T-helper 9 cell (primary cell): ENCODE measurements around the gene AGBL4.

Experiments used
- DNase-seq: peaks from one replicate; pipeline ENCODE4 v3.0.0-alpha.2; 2020

AGBL4 gene

DNA sequence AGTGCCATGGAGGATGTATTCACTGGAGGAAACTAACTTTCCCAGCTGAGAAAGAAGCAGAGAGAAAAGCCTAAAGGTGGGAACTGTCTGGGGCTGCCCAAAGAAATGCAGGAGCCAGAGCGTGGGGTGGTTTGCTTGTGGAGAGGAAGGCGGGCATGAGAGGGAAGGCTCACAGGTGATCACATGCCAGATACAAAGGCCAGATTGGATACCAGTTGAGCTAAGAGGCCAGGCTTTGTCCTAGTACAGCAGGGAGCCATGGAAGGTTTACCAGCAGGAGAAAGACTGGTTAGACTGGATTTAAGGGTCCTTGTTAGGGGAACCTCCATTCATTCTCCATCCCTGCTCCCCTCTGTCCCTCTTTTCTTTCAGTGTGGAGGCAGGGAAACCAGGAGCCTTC is 1313.4 kb downstream of the AGBL4 start:
- no peak for DNase-seq

GRCh38 chr1:48704736-48705135 is 1319.0 kb downstream of the AGBL4 start:
- DNase-seq = no peak

DNA sequence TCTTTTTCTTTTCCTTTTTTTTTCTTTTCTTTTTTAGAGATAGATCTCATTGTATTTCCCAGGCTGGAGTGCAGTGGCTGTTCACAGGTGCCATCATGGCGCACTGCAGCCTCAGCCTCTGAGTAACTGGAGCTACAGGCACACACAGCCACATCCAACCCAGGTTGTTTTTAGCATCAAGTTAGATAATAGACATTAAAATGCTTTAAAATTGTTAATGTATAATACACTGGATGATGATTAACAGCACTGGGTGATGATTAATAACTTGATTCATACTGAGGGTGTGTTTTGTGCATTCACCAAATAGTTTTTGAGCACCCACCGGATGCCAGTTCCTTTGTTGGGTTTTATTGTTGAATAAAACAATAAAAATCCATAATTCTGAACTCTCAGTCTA is 1322.3 kb downstream of the AGBL4 start:
- no peak for DNase-seq

DNA sequence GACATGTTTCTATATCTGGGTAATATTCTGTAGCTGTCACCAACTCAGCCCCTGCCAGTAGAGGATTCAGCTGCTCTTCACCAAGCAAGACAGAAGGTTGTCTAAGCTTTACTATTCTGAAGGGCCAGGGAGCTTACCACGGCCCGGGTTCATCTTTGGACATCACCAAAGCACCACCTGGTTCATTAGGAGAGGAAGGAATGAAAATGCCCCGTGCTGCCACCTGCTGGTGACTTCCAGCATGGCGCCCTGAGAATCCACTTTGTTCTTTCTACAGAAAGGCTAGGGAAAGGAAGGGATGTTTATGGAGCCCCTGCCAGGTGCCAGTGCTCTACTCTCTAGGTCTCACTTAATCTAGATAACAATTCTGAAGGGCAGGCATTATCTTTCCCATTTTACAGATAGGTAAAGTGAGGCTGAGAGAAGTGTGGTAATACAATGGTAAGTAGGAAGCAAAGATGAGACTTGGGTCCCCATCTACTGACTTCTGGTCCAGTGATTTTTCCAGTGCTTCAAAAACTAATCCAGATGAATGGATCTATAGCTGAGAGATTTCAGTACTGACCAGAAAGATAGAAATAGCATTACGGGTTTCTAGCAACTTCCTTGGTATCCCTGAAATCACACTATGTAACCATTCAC is 1326.6 kb downstream of the AGBL4 start:
- peak; percentile 7 for DNase-seq

DNA sequence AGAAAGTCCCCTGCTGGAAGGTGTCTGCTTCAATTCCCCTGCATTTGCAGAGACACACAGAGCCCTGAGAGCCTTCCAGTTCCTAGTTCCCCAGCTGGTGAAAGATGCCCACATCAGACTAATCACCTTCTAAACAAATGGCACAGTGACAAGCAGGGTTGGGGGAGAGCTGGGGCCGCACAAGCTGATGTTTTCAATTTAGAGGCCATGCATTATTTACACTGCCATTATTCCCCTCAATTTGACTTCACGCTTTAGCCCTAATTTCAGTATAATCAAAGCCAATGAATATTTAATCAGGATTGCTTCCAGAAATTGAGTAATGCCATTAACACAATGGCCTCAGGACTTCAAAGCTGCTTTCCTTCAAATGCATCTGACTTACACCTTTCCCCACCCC is 1328.6 kb downstream of the AGBL4 start:
- no peak for DNase-seq

- DNase-seq = no peak
These were observed 1330.0 kb downstream of the AGBL4 start for GRCh38 chr1:48693674-48694320.

- DNase-seq = no peak
These were observed 1330.6 kb downstream of the AGBL4 start for GRCh38 chr1:48693180-48693579.

GRCh38 chr1:48692235-48692634 is 1331.5 kb downstream of the AGBL4 start:
- no peak for DNase-seq

GRCh38 chr1:48691429-48692001 is 1332.2 kb downstream of the AGBL4 start:
- no peak for DNase-seq

- DNase-seq = no peak
These were observed 1335.5 kb downstream of the AGBL4 start for GRCh38 chr1:48688102-48688760.

GRCh38 chr1:48687282-48688045 is 1336.3 kb downstream of the AGBL4 start:
- DNase-seq = no peak

DNA sequence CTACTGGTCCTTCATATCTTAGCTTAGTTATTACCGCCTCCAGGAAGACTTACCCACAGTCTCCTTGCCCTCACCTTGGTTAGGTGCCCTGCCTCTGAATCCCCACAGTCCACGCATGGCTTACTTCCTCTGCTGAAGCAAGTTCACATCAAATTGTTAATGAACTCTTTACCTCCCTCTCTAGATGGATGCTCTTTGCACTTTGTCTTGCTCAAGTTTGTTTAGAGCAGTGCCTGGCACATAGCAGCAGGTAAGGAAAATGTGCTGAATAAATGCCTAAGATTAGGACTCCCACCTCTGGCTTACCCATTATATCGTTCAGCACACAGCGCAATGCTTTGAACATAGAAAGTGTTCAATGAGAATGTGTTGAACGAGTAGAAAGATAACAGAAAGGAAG is 1337.6 kb downstream of the AGBL4 start:
- no peak for DNase-seq

DNA sequence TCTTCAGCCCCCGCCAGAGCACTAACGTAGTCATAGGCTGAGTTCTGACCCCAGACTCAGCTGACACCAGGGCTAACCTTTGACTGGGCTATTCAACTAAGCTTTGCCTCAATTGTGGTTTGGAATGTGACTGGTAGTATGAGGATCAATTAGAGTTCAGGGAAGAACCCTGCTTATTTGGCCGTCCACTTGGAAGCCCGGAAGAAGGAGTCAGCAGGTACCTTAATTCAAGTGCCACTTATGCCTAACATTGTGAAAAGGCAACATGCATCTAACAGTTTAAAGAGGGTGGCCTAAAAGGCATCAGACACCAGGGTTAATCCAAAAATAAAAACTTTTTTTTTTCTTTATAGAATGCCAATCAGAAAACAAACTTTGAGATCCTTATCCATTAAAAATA is 1339.4 kb downstream of the AGBL4 start:
- DNase-seq = no peak

GRCh38 chr1:48683839-48684238 is 1339.9 kb downstream of the AGBL4 start:
- DNase-seq = no peak

GRCh38 chr1:48681476-48682305 is 1342.1 kb downstream of the AGBL4 start:
- no peak for DNase-seq

DNA sequence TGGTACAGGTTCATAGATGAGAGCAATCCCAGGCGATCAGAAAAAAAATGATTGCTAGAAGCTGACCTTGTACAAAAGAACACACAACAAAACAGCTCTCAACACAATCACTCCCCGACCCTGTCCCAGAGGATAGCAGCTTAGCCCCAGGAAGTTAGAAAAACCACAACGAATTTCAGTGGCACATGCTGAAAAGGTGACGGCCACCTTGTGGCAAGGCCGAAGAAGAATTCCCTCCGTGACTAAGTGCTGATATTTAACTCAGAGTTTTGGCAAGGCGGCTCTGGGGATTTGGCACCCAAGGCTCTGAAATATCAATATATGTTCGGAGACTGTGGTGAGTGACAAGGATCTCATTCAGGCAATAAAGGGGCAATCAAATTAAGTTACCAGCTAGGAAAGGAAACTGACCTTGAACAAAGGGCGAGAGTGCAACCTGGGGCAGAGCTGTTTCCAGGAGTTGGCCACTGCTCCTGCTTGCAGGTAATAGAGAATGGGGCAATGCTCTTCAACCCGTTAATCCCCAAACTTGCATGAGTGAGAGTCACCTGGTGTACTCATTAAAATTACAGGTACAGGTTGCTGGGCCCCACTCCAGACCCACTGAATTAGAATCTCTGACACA is 1343.2 kb downstream of the AGBL4 start:
- DNase-seq = no peak

DNA sequence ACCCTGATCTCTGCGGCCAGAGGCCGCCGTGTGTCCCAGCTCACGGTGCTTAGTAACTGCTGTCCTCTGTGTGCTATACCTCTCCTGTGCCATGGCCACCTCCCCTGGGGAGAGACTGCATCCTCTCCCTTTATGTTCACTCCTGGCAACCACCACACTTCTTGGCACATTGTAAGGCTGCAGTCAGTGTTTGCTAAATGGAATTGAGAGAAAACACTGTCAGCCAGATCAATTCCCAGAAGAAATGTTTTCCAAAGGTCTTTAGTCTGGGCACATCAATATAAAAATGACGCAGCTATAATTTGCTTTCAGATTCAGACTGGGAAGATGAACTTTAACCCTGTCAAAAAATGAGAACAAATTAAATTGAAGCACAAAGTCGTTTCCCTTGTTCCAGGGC is 1343.9 kb downstream of the AGBL4 start:
- no peak for DNase-seq

DNA sequence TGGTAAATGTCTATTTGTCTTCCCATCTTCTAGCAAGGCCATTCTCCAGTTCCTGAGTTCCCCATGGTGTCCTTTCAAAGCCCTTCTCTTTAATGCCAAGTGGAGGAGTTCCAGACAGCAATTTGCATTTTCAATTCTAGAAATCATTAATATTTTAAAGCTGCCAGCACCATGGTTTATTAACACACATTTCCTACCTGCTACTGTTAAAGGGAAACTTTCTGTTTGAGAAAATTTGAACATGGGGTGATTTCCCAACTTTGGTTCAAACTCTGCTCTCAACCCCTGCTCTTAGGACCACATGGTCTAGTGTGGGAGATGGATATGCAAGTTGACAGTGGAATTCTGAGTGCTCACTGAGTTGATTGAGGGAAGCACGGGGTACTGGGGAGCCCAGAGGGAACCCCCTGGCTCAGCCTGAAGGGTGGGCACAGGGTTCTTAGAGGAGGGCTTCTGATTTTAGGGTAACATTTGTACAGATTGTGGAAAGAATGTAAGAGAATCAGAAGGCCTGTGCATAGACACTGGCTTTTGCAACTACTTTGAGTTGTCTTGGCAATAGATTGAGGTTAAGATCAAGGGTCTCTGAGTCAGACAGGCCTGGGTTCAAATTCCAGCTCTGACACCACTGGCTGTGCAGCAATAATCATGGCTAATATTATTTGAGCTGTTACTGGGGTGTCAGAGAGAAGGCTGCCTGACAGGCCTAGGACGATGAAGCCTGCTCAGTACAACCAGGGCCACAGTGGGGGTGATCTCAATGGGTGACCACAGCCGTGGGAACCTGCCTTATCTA is 1344.8 kb downstream of the AGBL4 start:
- DNase-seq = no peak

DNA sequence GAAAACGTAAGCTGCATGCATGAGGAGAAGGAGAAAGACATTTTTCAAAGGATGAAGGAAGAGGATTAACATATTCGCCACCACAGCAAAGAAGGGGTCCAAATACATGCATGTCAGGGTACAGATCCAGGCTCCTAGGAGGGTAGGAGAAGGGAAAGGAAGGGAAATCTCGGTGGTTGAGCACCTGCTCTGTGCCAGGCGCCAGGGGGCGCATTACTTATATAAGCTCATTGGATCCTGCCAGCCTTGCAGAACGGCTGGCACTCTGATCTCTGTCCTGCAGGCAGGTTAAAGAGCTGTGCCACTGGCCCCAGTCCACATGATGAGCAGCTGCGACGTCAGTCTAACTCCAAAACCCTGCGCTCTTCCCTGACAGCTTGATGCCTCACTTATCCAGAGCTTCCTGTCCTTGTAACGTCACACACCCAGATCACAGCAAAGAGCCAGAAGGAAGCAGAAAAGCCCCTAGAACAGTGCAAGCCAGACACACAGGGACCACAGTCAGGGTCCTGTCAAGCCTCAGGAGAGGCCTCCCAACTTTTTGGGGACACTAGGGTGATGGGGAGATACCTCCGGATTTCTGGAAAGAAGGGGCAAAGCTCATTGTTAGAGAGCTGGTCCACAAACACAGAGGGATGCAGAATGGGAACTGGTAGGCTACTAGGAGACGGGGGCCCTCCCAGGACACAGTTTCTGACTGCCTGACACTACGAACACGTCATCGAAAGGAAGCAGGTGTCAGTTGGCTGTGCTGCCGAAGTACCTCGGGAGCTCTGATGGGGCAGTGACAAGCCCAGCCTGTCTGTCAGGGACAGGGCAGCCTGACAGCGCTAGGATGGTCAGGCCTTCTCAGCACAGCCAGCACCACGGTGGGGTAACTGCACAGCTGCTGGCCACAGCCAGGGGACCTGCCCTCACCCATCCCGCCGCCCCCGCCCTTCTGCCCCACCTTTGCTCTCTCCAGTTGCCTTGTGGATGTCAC is 1346.2 kb downstream of the AGBL4 start:
- no peak for DNase-seq

GRCh38 chr1:48676822-48677221 is 1346.9 kb downstream of the AGBL4 start:
- DNase-seq = no peak
